ENCODE data around the gene SUCO. TPM values are rescaled to one million over a fixed set of nuclear protein-coding genes. Genes with fewer than 3 reads are reported as not detected.

Gene SUCO
- total and polyA plus RNA-seq, 2 experiments from 2014 or later: 12.4 to 24.3 TPM

DNA sequence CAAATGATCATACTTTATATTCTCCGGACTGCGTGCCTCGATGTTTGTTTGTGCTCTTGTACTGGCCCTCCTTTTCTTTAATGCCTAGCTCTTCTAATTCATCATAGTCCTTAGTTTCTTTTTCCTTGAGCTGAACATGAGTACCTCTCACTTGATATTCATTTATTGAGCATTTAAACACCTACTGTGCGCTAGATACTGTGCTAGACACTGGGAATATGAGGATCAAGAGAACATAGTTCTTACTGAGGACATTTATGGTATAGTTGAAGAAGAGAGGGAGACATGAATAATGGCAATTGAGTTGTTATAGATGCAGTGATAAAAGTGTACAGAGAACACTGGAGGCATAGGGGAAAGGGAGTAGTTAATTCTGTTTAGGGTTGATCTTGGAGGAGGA, 22.0 kb downstream of the SUCO start:
- 0 out of 2 replicates have a peak, but pooled peaks cover 3% of the 10 kb centered on the region for H4K20me1 ChIP-seq (ENCODE audit: insufficient read depth)
- H3K4me1 ChIP-seq (ENCODE audit: insufficient read depth): peaks cover 2% of the 10 kb centered on the region; the same call in 1 of the 2 replicates
- no peaks in the 10 kb centered on the region for H3K9me2 ChIP-seq (ENCODE audit: insufficient read depth)
- H3K27ac ChIP-seq: no peak overlapping the region
- no peak overlapping the region for H2AFZ ChIP-seq
- no peaks in the 10 kb centered on the region for H3K27me3 ChIP-seq (replicated peaks; ENCODE audit: insufficient read depth)
- no peaks in the 10 kb centered on the region for H3F3A ChIP-seq (ENCODE audit: insufficient read depth)
- no peaks in the 10 kb centered on the region for H3K9me3 ChIP-seq (ENCODE audit: low read depth)
- TF ChIP-seq EZH2phosphoT487 (IDR thresholded peaks at IDR 0.05; ENCODE audit: insufficient read depth, low read depth): no peak
- no peak for TF ChIP-seq EZH2 (IDR thresholded peaks at IDR 0.05; ENCODE audit: insufficient read depth, poor library complexity, severe bottlenecking)
- H3K36me3 ChIP-seq (ENCODE audit: low read depth): peaks cover 26% of the 10 kb centered on the region; the same call in 1 of the 2 replicates
- no peak overlapping the region for H3K4me2 ChIP-seq (ENCODE audit: unreplicated experiment)
- in situ Hi-C loops (cut with MboI): no loop called here
- H3K4me3 ChIP-seq: no peak overlapping the region
- DNase-seq: no peak
- WGBS, 2 experiments (ENCODE audit: low coverage in 1 of 2, low lambda C conversion rate in 2 of 2, missing lambda C conversion rate in 2 of 2): 95 to 99% methylated on average over 4 of the region's 4 CpGs
- H3K9ac ChIP-seq: no peak overlapping the region
- peaks cover 89% of the 10 kb centered on the region for H3K79me2 ChIP-seq (ENCODE audit: insufficient read depth)

- Histone ChIP-seq H3K9me2 (ENCODE audit: insufficient read depth) (no peaks in the 10 kb centered on the region), H3K4me1 (ENCODE audit: insufficient read depth) (peaks cover 9% of the 10 kb centered on the region), H3K4me3 (no peak overlapping the region), H3K9ac (no peak overlapping the region), H3K79me2 (ENCODE audit: insufficient read depth) (peaks cover 74% of the 10 kb centered on the region), H3K9me3 (ENCODE audit: low read depth) (no peaks in the 10 kb centered on the region), H3K27me3 (replicated peaks; ENCODE audit: insufficient read depth) (no peaks in the 10 kb centered on the region), H4K20me1 (ENCODE audit: insufficient read depth) (0 out of 2 replicates have a peak, but pooled peaks cover 3% of the 10 kb centered on the region), H3F3A (ENCODE audit: insufficient read depth) (no peaks in the 10 kb centered on the region), H3K27ac (no peak overlapping the region), H3K36me3 (ENCODE audit: low read depth) (peaks cover 26% of the 10 kb centered on the region; the same call in 1 of the 2 replicates), H3K4me2 (ENCODE audit: unreplicated experiment) (no peak overlapping the region), H2AFZ (no peak overlapping the region)
- no peak for DNase-seq
- TF ChIP-seq EZH2 (IDR thresholded peaks at IDR 0.05; ENCODE audit: insufficient read depth, poor library complexity, severe bottlenecking) (no peak), EZH2phosphoT487 (IDR thresholded peaks at IDR 0.05; ENCODE audit: insufficient read depth, low read depth) (no peak)
- in situ Hi-C loops (cut with MboI): no loop called here
These were observed 23.5 kb downstream of the SUCO start for GRCh38 chr1:172556461-172556860.

DNA sequence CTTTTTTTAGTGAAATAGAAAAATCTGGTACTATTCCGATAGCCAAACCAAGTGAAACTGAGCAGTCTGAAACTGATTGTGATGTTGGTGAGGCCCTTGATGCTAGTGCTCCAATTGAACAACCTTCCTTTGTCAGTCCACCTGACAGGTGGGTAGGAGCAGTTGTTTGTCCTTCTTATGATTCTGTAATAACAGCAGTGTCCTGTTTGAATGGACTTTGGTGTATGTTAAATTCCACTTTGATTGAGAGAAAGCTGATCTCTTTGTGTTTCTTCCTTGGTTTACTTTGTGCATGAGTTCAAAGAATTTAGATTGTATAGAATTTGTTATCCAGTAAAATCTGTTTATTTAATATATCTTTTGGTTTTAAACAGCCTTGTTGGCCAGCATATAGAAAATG, 24.3 kb downstream of the SUCO start:
- H3K27ac ChIP-seq: no peak overlapping the region
- TF ChIP-seq EZH2phosphoT487 (IDR thresholded peaks at IDR 0.05; ENCODE audit: insufficient read depth, low read depth): no peak
- no peak for TF ChIP-seq EZH2 (IDR thresholded peaks at IDR 0.05; ENCODE audit: insufficient read depth, poor library complexity, severe bottlenecking)
- no peaks in the 10 kb centered on the region for H3K9me2 ChIP-seq (ENCODE audit: insufficient read depth)
- H3K4me1 ChIP-seq (ENCODE audit: insufficient read depth): peaks cover 11% of the 10 kb centered on the region
- peaks cover 26% of the 10 kb centered on the region; the same call in 1 of the 2 replicates for H3K36me3 ChIP-seq (ENCODE audit: low read depth)
- in situ Hi-C loops (cut with MboI): no loop called here
- no peak overlapping the region for H3K4me2 ChIP-seq (ENCODE audit: unreplicated experiment)
- no peaks in the 10 kb centered on the region for H3F3A ChIP-seq (ENCODE audit: insufficient read depth)
- H3K9me3 ChIP-seq (ENCODE audit: low read depth): no peaks in the 10 kb centered on the region
- H3K9ac ChIP-seq: no peak overlapping the region
- H4K20me1 ChIP-seq (ENCODE audit: insufficient read depth): 0 out of 2 replicates have a peak, but pooled peaks cover 3% of the 10 kb centered on the region
- no peak for DNase-seq
- no peak overlapping the region for H2AFZ ChIP-seq
- H3K79me2 ChIP-seq (ENCODE audit: insufficient read depth): peaks cover 74% of the 10 kb centered on the region
- no peak overlapping the region for H3K4me3 ChIP-seq
- WGBS, 2 experiments (ENCODE audit: low coverage in 1 of 2, low lambda C conversion rate in 2 of 2, missing lambda C conversion rate in 2 of 2): 97 to 100% methylated on average over 1 of the region's 1 CpG
- no peaks in the 10 kb centered on the region for H3K27me3 ChIP-seq (replicated peaks; ENCODE audit: insufficient read depth)

DNA sequence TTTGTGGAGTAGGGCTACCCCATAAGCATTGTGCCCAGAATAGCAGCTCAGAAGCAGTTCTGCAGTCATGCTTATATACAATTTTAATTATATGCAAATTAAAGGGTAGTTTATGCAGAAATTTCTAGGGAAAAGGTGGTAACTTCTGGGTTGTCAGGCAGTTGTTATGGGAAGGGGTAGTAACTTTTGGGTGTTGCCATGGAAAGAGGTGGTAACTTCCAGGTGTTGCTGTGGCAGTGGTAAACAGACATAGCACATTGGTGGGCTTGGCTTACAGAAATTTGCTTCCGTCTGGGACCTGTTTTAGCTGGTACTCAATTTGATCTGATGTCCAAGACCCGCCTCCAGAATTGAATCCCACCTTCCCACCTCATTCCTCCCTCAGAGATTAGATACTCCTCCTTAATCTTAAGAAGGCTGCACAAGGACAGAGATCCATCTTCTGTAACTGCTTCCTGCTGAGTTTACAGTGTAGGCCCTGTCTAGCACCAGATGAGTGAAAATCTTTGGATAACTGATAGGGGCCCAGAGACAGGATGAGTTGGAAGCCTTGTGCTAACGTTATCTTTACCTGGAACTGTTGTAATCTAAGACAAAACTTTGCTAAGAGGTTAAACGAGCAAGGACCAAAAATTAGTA, 26.7 kb downstream of the SUCO start:
- no peaks in the 10 kb centered on the region for H4K20me1 ChIP-seq (ENCODE audit: insufficient read depth)
- H3K79me2 ChIP-seq (ENCODE audit: insufficient read depth): peaks cover 53% of the 10 kb centered on the region
- H3K9me2 ChIP-seq (ENCODE audit: insufficient read depth): no peaks in the 10 kb centered on the region
- no peak for TF ChIP-seq EZH2 (IDR thresholded peaks at IDR 0.05; ENCODE audit: insufficient read depth, poor library complexity, severe bottlenecking)
- TF ChIP-seq EZH2phosphoT487 (IDR thresholded peaks at IDR 0.05; ENCODE audit: insufficient read depth, low read depth): no peak
- no peaks in the 10 kb centered on the region for H3F3A ChIP-seq (ENCODE audit: insufficient read depth)
- no peak overlapping the region for H2AFZ ChIP-seq
- in situ Hi-C loops (cut with MboI): no loop called here
- peaks cover 31% of the 10 kb centered on the region; the same call in 1 of the 2 replicates for H3K36me3 ChIP-seq (ENCODE audit: low read depth)
- H3K4me3 ChIP-seq: no peak overlapping the region
- H3K4me1 ChIP-seq (ENCODE audit: insufficient read depth): peaks cover 11% of the 10 kb centered on the region
- WGBS, 2 experiments (ENCODE audit: low coverage in 1 of 2, low lambda C conversion rate in 2 of 2, missing lambda C conversion rate in 2 of 2): 95 to 97% methylated on average over 4 of the region's 4 CpGs
- no peaks in the 10 kb centered on the region for H3K9me3 ChIP-seq (ENCODE audit: low read depth)
- DNase-seq: no peak
- H3K9ac ChIP-seq: no peak overlapping the region
- no peak overlapping the region for H3K4me2 ChIP-seq (ENCODE audit: unreplicated experiment)
- no peaks in the 10 kb centered on the region for H3K27me3 ChIP-seq (replicated peaks; ENCODE audit: insufficient read depth)
- H3K27ac ChIP-seq: no peak overlapping the region
